ENCODE results near the gene CELF2.
A peak's percentile ranks its signal among the peaks of the same experiment; 100 is the strongest.
"Not testable (repeated sequence)": the region's sequence is repeated elsewhere in the genome, so short reads cannot be mapped to it uniquely, and the experiment has no call there.

Gene CELF2

DNA sequence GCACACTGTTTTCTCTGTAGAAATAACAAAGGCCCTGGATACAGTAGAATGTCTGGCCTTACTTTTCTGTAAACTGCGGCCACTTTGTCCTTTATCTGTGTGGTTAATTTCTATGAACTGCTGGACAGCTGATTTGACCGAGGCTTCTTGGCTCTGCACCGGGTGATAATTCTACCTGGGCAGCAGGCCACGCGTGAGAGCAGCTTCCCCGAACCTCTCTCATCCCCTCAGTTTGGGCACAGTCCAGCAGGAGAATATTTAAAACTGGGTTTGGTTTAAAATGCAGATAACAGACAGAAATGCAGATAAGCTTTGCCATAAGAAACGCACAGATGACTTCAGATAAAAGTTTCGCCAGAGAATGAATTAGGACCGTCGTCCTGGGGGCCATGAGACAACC is 81.0 kb downstream of the CELF2 start:
- DNase-seq, result no peak

- no peak for DNase-seq
Measured at GRCh38 chr10:11104772-11105675, 87.4 kb downstream of the CELF2 start.

DNA sequence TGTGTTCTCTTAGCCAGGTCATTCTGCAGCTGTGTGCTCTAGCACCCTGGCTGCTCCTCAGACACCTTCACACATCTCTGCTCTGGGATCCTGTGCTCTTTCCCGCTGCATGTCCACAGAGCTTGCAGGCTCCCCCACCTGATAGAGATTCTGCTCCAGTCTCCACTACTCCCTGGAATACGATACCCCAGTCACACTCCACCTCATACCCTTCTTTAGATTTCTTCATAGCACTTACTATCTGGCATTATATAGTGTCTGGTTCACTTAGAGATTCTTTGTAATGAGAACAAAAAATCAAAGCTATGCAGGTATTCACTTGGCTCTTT is 88.0 kb downstream of the CELF2 start:
- DNase-seq, result no peak

DNA sequence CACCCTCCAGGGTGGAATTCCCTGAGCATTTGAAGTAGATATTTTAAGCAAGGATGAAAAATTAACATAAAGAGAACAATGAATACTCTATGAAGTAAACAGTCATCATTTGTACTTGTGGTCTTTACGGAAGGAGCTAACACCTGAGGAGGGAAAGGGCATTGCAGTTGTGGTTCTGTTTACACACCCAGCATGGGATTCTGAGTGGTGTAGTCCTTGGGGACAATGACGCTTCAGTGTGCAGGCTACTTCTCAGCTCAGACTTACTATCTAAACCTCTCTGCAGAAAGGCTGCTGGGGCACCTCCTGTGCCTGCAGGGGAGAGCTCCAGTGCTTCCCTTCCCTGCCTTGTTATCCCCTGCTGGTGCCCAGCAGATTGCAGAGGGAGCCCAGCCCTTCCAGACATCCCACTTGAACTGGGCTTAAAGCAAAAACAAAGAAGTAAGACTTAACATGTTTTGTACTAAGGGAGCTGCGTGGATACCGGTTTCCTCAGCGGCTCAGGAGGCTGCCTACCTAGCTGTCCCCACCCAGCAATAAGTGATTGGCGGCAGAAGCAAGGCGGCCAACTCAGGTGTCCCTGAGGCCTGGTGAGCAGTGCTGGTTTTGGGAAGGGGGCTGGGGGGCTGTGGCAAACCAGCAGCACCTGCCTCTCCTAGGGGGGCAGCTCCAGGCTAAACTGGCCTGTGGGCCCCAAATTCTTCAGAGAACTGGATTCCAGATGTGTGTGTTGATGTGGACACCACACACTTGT is 89.1 kb downstream of the CELF2 start:
- DNase-seq, result no peak

- DNase-seq, result no peak
Measured at GRCh38 chr10:11107948-11108347, 90.3 kb downstream of the CELF2 start.

DNA sequence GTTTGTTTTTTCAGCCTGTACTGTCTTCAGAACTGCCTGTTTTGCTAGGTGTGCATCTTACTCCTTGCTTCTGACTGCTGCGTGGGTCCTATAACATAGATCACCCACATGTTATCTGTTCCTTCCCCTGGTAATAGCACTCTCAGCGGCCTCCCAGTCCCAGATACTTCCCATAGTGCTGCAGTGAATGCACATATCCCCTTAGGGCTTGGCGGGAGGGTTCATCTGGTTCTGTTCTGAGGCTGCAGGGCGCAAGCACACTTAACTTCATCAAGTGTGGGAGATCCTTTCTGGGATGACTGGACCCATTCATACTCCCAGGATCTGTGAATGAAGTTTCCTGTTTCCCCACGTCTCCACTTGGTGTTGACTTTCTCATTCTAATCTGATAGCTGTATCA is 90.7 kb downstream of the CELF2 start:
- no peak for DNase-seq

DNA sequence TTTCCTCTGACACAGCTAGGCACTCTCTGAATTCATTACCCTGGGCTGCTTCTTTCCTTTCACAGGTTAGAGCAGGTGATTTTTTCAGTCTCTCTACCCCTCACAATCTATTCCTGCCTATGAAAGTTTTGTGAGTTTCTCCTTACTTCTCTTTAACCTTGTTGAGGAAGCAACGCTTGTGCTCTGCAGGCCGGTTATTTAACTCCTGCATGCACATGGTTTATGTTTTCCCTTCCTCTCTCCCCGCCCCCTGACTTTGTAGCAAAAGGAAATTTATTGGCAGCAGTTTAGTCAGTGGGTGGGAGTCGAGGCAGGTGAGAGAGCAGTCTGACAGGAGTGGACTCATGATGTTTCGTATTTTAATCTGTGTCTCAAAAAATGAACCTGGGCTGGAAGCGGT is 91.9 kb downstream of the CELF2 start:
- no peak for DNase-seq

- DNase-seq, result no peak
Measured at GRCh38 chr10:11110539-11110938, 92.9 kb downstream of the CELF2 start.

GRCh38 chr10:11111490-11111889 is 93.8 kb downstream of the CELF2 start:
- DNase-seq, result no peak

- no peak for DNase-seq
Measured at GRCh38 chr10:11112718-11113117, 95.0 kb downstream of the CELF2 start.

DNA sequence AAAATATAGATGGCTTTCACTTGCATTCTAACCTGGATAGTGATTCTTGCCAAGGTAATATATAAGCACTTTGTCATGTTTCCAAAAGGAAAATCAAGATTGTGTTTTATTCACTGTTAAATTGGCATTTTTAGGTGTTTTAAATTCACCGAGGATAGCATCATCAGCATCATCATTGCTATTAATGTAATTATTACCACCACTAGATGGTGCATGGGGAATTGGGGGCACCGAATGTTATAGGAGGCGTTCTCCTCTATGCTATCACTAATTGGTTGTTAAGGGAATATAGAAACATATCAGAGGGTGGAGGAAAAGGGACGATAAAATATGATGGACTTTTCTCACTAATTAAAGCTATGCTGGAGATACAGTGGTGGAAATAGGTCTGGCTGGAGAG is 95.5 kb downstream of the CELF2 start:
- DNase-seq, result peak; percentile 15

DNA sequence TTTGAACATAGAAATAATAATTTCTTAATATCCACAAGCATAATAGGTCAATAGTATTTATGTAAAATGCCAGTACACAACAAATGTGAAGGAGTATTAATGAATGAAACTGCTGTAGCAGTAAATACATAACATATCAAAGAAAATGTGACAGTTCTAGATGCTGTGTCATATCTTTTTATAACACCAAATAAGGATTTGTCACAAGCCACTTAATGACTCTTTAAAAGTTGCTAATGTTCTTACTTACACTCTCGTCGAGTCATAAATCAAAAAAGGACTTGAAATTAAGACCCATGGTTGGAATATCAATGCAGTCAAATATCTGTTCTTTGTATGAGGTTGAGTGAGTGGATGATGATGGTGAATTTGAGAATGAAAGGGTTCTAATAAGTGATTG is 96.6 kb downstream of the CELF2 start:
- DNase-seq, result no peak

DNA sequence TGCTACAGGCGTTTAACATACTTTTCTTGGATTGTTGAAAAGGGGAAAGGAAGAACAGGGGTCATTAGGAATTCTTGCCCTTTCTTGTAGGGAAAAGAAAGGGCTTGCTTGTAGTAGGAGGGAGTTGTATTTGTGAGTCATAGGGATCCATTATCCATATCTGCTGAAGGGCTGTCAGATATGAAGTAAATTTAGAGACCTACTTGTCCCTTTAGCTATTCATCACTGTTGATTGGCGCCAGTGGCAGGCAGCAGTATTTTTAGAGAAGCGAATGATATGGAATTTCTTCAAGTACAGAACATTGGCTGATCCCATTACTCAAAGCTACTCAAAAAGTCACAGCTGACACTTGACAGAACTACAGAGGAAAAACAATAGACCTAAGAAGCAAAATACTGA is 97.7 kb downstream of the CELF2 start:
- no peak for DNase-seq

GRCh38 chr10:11116361-11116760 is 98.7 kb downstream of the CELF2 start:
- no peak for DNase-seq

- DNase-seq, result no peak
Measured at GRCh38 chr10:11116817-11117216, 99.1 kb downstream of the CELF2 start.

DNA sequence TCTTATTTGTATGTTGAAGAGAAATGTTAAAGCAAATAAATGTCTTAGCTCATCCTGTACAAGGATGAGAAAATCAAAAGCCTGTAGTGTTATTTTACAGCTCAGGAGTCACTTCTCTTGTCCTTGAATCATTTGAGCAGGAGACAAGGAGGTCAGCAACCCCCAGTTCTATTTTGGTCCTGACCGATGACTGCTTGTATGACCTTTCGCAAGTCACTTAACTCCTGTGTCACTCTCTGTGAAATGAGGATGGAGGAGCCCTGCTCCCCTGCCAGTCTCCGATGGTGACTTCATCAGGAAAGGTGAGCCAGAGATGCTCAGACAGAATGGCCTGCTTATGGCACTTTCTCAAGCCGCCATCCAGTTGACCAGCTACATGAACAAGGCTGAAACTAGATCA is 101.0 kb downstream of the CELF2 start:
- DNase-seq, result no peak

GRCh38 chr10:11119843-11120242 is 102.2 kb downstream of the CELF2 start:
- DNase-seq, result no peak

DNA sequence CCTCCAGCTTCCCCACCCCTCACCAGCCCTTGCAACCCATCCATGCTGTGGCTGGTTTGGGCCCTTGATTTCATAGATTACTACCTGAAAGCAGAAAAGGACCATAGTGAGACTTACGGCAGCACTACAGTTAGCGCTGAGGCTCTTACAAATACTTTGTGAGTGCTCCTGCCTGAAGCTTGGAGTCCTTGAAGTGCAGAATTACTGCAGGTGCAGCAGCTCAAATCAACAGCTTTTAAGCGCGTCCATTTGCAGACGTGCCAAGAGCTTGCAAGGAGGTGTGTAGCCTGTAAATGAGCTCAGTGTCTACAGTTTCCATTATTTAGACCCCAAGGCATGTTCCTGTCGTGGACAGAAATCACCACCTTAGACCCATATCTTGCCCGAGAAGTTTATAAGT is 103.0 kb downstream of the CELF2 start:
- DNase-seq, result no peak

- not testable (repeated sequence) for DNase-seq
Measured at GRCh38 chr10:11123892-11124291, 106.2 kb downstream of the CELF2 start.

DNA sequence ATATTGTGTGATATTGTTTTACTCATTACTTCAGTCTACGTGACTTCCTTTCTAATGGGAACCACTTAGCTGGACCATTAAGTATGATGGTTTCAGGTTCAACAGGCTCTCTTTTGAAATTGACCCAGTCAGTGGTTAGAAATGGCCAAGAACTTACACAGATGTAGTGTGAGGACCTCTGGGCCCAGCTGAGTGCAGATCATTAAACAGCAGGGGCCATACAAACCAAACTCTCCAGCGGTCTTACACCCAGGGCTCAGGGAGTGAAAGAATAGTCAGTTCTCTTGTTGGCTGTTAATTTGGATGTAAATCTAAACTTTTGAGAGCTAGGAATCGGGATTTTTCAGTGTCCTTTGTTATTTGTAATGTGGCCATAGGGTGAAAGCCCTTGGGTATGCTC is 107.3 kb downstream of the CELF2 start:
- DNase-seq, result no peak

GRCh38 chr10:11127017-11127416 is 109.3 kb downstream of the CELF2 start:
- DNase-seq, result not testable (repeated sequence)

- DNase-seq, result no peak
Measured at GRCh38 chr10:11131112-11131639, 113.5 kb downstream of the CELF2 start.

GRCh38 chr10:11134411-11134810 is 116.7 kb downstream of the CELF2 start:
- DNase-seq, result no peak

DNA sequence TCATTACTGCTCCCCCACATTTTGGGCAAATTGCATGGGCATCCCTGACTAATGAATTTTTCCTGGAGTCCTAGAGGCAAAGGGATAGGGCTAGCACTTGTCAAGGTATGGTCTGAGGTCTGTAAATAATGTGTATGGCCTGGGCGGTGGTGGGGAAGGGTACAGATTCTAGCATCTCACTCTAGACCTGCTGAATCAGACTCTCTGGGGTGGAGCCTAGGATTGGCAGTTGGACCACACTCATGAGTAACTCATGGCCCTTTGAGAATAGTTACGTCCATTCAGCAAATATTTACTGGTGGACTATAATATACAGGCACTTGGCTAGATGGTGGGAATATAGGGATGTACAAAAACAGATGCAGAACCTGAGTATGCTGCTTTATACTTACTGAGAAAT is 118.0 kb downstream of the CELF2 start:
- no peak for DNase-seq
